ENCODE data around the gene OR4D2. TPM values are rescaled to one million over a fixed set of nuclear protein-coding genes. Genes with fewer than 3 reads are reported as not detected.
"Not testable (repeated sequence)": the region's sequence is repeated elsewhere in the genome, so short reads cannot be mapped to it uniquely, and the experiment has no call there.

OR4D2 gene
- not detected for total RNA-seq
- long read RNA-seq = 0 reads

DNA sequence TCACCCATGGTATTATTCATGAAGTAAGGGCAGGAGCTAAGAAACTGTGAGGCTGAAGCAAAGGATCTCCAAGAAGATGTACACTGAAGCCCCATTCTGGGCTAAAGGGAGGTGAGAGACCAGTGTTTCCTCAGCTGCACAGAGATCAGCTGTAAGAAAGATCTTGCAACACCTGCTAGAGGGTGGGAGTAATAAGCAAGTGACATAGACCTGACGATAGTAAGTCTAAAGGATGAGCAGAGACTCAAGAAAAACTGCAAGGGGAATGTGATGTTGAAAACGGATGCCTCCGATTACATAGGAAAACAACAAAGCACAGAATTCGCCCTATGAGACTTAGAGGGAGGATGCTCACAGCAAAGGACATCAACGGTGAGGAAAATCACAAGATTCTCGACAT, at the start of gene OR4D2:
OR4D2 (plus strand) TSS at position 301 of the 400 bp plus-strand sequence. CDS start 2,674 bp downstream, outside the sequence.
- DNase-seq (no peak), ATAC-seq (no peak)
- intact Hi-C loops (cut with micrococcal nuclease) = no loop called here

DNA sequence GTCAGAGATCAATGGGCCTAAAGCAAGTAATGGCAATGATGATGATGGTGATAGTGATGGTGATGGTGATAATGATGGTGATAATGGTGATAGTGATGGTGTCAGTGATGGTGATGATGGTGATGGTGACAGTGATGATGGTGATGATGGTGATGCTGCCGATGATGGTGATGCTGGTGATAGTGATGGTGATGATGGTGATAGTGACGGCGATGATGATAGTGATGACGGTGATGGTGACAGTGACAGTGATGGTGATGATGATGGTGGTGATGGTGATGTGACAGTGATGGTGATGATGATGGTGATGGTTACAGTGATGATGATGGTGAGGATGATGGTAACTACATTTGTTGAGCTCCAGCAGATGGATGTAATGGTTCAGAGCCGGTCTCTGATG, 49.4 kb upstream of the OR4D2 start:
- DNase-seq (no peak), ATAC-seq (no peak)
- intact Hi-C loops (cut with micrococcal nuclease) = loop anchor here (10.0 kb wide), 2 partner anchors 113 to 263 kb away; partner anchors contain the start of genes MRPS23 and SRSF1

DNA sequence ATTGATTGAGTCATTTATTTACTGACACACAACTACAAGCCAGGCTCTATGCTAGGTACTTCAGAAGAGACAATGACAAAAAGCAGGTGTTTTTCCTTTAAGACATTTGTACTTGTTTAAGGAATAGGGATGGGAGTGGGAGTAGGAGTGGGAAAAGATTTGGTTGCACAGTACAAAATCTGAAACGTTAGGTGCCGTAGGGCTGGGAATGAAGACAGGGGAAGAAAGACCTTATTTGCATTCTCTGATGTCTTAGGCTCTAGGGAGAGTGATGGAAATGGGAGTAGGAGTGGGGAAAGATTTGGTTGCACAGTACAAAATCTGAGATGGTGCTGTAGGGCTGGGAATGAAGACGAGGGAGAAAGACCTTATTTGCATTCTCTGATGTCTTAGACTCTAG, 47.3 kb upstream of the OR4D2 start:
- intact Hi-C loops (cut with micrococcal nuclease) = loop anchor here (10.0 kb wide), 2 partner anchors 115 to 265 kb away; partner anchors contain the start of genes MRPS23 and SRSF1
- DNase-seq (no peak), ATAC-seq (no peak)

DNA sequence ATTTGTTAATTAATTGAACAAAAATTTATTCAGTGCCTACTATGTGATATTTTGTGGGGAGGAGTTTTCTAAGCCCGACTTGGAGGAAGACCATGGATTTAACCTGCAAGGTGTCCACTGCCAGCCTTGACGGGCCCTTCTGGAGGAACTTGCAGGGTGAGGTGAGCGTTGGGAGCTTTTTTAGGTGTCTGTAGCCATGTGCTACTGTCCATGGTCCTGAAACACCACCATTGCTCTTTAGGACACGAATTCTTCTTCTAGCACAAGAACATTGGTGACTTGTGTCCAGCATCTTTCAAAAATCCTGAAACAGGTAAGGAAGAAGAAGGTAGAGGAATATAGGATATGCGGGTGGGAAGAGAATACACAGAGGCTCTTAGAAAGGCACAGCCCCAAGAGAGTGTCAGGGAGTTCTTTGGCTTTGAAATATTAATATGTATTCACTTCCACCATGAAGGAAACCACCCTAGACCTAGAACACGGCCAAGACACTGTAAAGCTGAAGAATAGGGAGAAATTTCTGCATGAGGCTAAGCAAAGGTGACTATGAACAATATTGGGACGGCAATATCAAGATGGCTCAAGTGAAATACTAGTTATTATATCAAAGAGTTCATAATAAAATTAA, 46.5 kb upstream of the OR4D2 start:
- no peak for DNase-seq
- no peak for ATAC-seq
- intact Hi-C loops (cut with micrococcal nuclease) = no loop called here

DNA sequence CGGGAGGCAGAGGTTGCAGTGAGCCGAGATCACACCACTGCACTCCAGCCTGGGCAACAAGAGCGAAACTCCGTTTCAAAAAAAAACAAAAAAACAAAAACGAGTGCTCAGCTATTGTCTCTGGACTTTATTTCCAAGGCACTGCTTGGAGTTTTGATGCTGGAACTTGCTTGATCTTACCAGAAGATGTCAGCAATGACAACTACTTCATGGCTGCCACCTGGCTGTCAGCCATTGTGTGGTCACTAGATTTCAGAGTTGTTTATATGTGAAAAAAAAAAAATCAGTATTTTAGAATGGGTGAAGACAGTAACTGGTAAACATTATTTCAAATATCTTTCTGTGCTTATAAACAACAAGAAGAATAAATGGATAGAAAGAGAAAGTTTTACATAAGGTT, 44.9 kb upstream of the OR4D2 start:
- no peak for ATAC-seq
- no peak for DNase-seq
- intact Hi-C loops (cut with micrococcal nuclease) = no loop called here

DNA sequence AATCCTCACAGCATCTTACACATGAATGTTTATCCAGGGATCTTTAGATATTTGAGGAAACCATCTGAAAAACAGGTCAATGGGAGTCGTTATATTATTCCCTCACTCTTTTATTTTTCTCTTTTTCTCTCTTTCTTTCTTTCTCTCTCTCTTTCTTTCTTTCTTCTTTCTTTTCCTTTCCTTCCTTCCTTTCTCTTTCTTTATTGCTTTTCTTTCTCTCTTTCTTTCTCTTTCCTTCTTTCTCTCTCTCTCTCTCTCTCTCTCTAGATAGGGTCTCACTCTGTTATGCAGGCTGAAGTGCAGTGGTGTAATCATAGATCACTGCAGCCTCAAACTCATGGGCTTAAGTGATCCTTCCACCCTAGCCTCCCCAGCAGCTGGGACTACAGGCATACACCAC, 38.9 kb upstream of the OR4D2 start:
- intact Hi-C loops (cut with micrococcal nuclease) = no loop called here
- no peak for DNase-seq
- ATAC-seq = no peak

DNA sequence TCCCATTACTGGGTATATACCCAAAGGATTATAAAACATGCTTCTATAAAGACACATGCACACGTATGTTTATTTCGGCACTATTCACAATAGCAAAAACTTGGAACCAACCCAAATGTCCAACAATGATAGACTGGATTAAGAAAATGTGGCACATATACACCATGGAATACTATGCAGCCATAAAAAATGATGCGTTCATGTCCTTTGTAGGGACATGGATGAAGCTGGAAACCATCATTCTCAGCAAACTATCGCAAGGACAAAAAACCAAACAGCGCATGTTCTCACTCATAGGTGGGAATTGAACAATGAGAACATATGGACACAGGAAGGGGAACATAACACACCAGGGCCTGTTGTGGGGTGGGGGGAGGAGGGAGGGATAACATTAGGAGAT, 34.1 kb upstream of the OR4D2 start:
- intact Hi-C loops (cut with micrococcal nuclease); DNase-seq; ATAC-seq: not testable (repeated sequence)

DNA sequence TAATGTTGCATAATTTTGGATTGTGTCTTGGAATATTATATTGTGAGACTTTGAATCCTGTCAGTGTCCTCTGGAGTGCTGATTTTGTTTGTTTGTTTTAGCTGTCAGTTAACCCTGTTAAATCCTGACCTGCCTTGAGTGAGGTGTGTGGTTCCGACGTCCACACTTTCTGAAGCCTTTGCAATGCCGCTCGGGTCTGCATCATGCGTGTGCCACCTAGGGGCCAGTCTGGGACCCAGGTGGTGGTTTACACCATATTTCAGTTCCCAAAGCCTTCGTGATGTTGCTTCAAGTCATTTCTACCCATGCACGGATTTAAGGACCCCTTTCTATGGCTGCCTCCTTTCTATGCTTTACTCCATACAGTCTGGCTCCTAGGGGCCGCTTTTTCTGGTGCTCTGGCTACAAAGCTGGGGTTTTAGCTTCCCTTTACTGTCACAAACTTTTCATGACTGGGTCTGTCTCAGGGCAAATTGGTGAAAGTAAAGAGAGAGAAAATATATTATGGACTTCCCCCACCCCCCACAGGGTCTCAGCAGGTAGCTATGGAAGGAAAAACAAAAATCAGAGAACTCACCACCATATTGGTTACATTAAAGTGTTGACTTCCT, 30.0 kb upstream of the OR4D2 start:
- DNase-seq (no peak), ATAC-seq (no peak)
- intact Hi-C loops (cut with micrococcal nuclease) = no loop called here

DNA sequence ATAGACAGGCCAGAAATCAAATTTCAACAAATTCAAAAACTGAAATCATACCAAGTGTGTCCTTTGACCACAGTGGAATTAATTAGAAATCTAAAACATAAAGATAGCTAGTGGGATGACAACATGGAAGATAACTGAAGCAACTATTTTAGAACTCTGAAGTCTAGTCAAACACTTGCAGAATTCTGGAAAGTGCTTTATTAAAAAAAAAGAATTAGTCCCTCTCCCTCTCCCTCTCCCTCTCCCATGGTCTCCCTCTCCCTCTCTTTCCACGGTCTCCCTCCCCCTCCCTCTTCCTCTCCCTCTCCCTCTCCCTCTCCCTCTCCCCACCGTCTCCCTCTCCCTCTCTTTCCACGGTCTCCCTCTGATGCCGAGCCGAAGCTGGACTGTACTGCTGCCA, 25.3 kb upstream of the OR4D2 start:
- ATAC-seq (no peak), DNase-seq (no peak)
- intact Hi-C loops (cut with micrococcal nuclease) = no loop called here

DNA sequence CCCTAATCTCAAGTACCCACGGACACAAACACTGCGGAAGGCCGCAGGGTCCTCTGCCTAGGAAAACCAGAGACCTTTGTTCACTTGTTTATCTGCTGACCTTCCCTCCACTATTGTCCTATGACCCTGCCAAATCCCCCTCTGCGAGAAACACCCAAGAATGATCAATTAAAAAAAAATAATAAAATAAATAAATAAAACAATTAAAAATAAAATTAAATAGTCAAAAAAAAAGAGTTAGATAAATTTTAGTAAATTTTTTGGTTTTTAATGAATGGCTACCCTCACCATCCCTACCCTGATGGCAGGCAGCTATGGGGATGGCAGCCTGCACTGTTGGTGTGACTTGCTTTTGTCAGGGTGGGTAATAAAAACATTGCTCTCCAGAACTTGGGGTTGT, 23.4 kb upstream of the OR4D2 start:
- ATAC-seq; intact Hi-C loops (cut with micrococcal nuclease): not testable (repeated sequence)

DNA sequence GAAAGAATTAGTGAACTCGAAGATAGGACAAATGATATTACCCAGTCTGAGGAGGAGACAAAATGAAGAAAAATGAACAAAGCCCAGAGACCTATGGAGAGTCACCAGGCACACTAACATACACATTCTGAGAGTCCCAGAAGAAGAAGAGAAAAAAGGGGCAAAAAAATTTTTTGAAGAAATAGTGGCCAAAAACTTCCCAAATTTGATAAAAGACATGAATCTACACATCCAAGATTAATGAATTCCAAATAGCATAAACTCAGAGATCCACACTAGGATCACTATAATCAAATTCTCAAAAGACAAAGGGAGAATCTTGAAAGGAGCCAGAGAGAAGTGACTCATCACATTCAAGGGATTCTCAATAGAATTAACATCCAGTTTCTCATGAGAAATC, 22.0 kb upstream of the OR4D2 start:
- no peak for ATAC-seq
- DNase-seq = no peak
- intact Hi-C loops (cut with micrococcal nuclease) = no loop called here

More for the DNA sequence above, 23.4 kb upstream of the OR4D2 start:
- not testable (repeated sequence) for DNase-seq

DNA sequence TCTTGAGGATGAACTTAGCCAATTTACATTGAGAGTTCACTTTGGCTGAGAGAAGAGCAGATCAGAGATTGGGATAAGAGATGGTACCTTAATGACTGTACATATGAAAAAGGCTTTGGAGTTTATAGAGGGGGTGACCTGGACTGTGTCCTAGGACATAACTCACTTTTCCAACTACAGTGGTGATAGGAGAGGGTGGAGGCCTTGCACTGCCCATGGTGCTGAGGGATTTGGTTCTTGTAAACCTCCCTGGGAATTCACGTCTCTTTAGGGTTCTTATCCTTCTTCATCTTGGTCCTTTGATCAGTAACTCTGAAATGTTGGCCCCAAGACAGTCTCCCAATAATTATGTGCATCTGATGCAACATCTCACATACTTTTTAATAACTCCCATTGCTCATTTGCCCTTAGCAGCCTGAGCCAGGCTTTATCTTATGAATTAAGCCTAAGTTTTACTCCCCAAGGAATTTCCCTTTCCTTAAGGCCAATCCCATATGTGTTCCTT, 18.8 kb upstream of the OR4D2 start, which contains the start of gene OR4D1:
OR4D1 (plus strand) TSS at position 455 of the 505 bp plus-strand sequence. CDS start 6,770 bp downstream, outside the sequence.
- intact Hi-C loops (cut with micrococcal nuclease) = no loop called here
- no peak for DNase-seq
- ATAC-seq = no peak

DNA sequence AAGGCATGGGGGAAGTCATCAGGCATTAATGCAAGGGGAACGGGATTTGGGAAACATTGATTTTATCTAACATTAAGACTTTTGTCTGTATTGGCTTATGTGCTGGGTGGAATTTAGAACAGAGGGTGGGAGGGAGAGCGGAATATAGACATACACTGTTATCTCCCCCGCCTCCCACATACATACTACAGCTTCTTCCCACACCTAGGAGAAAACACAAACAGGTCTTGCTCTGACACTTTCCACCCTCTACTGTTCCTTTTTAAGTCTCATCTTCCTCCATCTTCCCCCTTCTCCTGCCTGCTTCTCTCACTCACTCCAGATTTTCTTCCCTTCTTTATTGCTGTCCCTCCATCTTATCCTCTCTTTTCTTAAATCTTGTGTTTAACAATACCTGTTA, 18.2 kb upstream of the OR4D2 start:
- ATAC-seq (no peak), DNase-seq (no peak)
- intact Hi-C loops (cut with micrococcal nuclease) = no loop called here

DNA sequence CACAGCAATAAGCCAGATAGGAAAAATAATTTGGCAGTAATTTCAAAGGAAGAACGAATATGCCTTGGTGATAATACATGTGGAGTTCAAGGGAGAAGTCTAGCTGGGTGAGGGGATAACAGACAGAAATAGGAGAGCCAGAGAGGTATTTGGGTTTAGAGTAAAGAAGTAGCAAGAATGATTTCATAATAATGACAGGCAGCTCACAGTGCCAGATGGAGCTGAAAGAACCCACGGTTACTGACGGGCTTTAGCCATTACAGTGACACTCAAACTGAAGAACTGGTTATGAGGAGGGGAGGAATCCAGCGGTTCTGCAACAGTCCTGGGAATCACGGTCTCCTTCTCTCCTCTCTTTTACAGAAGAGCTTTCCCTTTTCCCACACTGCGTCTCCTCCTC, 16.4 kb upstream of the OR4D2 start:
- DNase-seq (no peak), ATAC-seq (no peak)
- intact Hi-C loops (cut with micrococcal nuclease) = no loop called here

DNA sequence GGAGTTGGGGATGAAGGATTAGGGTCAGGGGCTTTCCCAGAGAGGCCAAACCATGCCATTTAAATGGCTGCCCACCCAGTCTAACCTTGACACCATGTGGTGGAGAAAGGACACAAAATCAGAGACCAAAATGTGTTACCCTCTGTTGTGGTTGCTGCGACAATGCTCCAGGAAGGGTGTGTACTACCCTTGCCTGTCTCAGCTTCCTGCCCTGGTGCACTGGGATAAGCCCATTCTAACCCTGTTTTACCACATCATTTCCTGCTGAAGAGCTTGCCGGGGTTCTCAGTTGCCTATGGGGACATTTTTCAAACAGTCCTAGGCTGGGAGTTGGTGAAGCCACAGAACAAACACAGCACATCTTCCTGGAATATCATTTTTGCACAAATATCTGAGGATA, 13.7 kb upstream of the OR4D2 start:
- DNase-seq (no peak), ATAC-seq (peak; percentile 48)
- intact Hi-C loops (cut with micrococcal nuclease) = no loop called here

DNA sequence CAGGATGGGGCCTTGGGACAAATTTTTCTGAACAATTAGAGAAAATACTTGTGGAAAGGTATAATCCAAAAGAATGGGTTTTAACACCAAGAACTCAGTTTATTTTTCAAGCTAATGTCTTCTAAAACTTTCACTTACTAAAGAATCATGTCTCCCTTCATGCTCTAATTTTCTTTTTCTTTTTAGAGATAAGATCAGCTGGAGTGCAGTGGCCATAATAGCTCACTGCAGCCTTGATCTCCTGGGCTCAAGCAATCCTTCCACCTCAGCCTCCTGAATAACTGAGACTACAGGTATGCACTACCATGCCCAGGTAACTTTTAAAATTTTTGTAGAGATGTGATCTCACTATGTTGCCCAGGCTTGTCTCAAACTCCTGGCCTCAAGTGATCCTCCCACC, 13.1 kb upstream of the OR4D2 start:
- intact Hi-C loops (cut with micrococcal nuclease) = no loop called here
- no peak for ATAC-seq

DNA sequence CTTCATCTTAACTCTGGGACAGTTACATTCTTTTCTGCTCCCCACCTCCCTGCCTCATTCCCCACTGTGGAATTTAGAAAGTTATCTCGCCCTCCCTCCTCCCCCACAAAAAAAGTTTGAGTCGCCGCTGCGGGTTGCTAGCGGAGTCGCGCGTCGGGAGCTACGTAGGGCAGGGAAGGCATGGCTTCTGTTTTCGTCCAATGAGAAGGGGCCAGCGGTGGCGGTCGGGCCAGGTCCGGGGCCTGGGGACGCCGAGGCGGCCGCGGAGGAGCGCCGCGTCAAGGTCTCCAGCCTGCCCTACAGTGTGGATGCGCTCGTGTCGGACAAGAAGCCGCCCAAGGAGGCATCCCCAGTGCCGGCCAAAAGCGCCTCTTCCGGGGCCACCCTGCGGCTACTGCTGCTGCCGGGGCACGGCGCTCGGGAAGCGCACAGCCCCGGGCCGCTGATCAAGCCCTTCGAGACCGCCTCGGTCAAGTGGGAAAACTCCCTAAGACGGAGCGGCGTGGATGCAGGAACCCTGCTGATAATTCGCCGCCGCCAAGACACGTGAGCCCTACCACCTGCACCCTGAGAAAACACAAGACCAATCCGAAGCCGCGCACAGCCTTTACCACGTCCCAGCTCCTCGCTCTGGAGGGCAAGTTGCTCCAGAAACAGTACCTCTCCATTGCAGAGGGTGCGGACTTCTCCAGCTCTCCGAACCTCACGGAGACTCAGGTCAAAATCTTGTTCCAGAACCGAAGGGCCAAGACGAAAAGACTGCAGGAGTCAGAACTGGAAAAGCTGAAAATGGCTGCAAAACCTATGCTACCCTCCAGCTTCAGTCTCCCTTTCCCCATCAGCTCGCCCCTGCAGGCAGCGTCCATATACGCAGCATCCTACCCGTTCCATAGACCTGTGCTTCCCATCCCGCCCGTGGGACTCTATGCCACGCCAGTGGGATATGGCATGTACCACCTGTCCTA, 9.7 kb upstream of the OR4D2 start:
- ATAC-seq (peak; percentile 89), DNase-seq (peak; percentile 57)
- intact Hi-C loops (cut with micrococcal nuclease) = no loop called here

More for the DNA sequence above, 13.1 kb upstream of the OR4D2 start:
- no peak for DNase-seq

DNA sequence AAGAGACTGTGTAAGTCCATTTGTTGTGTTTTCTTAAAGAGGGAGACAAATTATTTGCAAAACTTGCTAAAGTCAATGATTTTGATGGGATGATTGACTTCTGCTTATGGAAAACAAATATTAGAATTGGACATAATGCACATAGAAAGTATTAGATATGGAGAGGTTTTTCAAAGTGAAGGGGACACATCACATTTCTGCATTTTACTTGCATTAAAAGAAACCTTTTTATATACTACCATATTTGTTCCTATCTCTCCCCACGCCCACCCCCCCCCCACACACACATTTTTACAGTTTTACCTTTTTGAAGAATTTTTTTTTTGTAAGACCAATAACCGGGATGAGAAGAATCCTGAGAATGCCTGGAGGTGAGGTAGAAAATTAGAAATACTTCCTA, 8.6 kb upstream of the OR4D2 start:
- ATAC-seq (no peak), DNase-seq (no peak)
- intact Hi-C loops (cut with micrococcal nuclease) = no loop called here

DNA sequence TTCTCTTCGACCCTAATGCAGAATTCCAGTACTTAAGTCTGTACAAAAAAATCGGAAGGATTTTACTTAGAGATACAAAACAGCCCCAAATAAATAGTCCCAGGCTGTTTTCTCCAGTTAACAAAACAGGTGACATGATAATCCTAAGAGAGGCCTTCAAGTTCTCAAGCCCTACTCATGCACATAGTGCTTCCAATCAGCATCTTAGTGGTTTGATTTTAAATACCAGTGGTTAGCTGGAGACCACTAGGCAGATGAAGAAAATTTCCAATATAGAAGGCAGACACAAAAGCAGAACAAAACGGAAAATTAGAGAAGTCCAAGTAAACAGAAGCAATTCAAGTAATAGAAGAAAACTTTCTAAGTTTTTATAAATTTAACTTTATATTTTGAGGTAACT, 5.2 kb upstream of the OR4D2 start:
- intact Hi-C loops (cut with micrococcal nuclease) = no loop called here
- no peak for ATAC-seq
- DNase-seq = no peak

DNA sequence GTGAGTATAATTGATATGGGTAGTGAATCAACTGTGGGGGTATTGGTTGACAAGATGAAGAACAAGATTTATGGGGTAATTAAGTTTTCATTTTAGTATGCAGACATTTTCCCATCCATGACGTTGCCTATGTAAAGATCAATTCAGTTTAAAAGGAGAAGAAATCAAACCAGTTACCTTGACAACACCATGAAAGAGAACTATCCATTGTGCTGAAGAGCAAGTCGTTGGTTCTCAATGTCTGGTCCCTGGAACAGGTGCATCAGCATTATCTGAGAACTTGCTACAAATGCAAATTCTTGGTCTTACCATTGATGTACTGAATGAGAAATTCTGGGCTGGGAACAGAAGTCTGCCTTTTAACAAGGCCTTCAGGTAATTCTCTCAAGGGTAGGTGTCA, 801 bp upstream of the OR4D2 start:
- DNase-seq = no peak
- intact Hi-C loops (cut with micrococcal nuclease) = no loop called here
- ATAC-seq = no peak
